Left kidney (tissue), 2 donors: Measurements from ENCODE around the gene PAPOLB. TPM values are rescaled to one million over a fixed set of nuclear protein-coding genes. Genes with fewer than 3 reads are reported as not detected.

ENCODE experiments used
- DNase-seq: peaks from one replicate; pipeline ENCODE4 v3.0.0-alpha.2; 2013
- polyA plus RNA-seq: library from polyadenylated mRNA; unstranded; fragments of 120-200 nt; gene quantifications from one replicate; pipeline ENCODE4 v1.2.1, GENCODE V29; 2013; ENCODE audit not compliant: insufficient read length

Gene PAPOLB
- polyA plus RNA-seq, 1 donor = 0.18 TPM

DNA sequence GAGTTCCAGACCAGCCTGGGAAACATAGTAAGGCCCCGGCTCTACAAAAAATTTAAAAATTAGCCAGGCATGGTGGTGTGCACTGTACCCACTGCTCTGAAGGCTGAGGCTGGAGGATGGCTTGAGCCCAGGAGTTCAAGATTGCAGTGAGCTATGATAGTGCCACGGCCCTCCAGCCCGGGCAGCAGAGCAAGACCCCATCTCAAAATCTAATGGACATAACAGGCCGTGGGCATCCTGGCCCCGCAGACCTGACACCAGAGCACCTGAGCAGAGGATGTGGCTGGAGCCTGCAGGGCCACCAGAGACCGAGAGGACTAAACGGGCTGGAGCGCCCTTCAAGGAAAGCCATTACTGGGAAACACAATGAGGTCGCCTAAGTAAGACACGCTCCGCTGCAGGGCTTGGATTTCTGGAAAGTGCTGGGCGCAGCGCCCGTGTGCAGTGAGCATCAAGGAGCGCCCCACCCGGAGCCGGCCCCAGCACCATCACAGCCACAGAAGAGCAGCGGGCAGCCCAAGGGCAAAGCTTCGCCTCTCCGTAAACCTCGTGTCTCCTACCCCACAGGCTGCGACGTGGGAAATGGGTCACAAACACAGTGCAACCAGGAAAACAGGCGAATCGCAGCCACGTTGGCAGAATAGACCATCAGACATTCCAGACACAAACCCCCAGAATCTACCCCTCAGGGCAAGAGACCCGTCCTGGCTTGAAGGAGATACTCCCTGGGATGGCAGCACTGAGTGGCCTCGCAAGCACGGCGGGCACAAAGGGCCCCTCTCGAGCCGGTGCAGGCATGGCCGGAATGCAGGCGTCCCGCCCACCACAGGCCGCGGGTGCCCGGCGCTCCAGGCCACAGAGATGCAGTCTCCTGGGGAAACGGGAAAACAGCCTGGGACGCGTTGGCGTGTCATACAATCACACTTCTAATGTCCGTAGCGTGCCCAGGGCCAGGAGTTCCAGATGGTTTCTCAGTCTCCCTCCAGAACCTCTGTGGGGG, 16.8 kb upstream of the PAPOLB start:
- no peak for DNase-seq

DNA sequence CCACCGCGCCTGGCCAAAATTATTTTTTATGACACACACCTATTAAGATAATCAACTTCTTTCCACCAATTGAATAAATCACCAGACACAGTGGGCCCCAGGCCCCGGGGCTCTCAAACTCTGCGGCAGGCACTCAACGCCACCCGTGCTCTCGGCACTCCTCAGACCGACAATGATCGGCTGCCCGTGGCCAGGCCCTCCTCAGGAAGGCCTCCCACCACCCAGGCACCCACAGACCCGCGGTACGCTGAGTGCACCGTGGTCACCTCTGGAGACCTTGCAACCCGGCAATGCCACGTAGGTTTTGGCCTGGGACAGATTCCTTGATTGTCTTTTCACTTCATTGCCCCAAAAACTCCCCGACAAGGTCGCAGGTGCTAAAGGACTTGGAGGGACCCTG, 14.8 kb upstream of the PAPOLB start:
- no peak for DNase-seq

DNA sequence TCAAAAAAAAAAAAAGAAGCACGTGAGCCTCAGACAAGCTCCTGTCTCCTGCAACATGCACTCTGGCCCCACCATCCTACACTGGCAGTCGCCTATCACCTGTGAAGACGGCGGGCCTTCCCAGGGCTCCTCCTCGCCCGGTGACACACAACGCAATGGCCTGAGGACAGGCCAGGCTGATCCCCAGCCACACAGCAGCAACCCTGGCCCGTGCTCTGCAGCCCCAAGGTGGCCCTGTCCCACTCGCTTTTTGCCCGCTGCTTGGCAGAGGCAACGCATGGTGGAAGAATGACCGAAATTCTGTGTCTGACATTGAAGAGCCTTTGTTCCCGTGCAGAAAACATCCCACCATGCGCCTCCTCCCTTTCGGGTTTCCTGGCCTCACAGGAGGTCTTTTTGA, 13.6 kb upstream of the PAPOLB start:
- DNase-seq = no peak

DNA sequence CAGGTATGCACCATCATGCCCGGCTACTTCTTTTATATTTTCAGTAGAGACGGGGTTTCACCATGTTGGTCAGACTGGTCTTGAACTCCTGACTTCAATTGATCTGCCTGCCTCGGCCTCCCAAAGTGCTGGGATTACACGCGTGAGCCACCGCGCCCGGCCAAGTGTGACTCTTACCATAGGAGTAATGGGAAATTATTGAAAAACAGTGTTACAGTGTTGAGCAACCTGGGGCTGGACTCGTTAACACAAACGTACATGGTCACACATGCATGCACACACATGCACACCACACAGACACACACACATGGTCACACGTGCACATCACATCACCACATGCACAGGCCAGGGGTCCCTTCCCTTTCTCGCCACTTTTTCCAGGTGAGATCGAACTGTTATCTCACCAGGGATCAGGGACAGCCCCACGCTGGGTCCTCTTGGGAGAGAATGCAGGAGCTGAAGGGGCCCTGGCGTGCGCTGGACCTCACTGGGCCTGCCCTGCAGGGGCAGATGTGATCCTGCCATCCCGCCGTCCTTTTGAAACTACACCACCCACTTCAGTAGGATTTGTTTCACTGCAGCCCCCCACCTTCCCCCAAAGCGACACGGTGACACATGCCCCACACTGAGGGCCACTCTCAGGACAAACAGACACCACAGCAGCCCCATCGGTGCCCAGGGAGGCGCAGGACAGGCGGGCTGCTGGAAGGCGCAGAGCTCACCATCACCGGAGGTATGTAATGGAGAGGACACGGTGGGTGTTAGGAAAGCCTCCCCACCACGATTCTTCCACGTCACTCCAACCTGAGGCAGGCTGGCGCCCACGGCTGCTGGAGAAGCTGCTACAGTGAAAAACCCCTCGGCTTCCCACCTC, 11.5 kb upstream of the PAPOLB start:
- DNase-seq = no peak

DNA sequence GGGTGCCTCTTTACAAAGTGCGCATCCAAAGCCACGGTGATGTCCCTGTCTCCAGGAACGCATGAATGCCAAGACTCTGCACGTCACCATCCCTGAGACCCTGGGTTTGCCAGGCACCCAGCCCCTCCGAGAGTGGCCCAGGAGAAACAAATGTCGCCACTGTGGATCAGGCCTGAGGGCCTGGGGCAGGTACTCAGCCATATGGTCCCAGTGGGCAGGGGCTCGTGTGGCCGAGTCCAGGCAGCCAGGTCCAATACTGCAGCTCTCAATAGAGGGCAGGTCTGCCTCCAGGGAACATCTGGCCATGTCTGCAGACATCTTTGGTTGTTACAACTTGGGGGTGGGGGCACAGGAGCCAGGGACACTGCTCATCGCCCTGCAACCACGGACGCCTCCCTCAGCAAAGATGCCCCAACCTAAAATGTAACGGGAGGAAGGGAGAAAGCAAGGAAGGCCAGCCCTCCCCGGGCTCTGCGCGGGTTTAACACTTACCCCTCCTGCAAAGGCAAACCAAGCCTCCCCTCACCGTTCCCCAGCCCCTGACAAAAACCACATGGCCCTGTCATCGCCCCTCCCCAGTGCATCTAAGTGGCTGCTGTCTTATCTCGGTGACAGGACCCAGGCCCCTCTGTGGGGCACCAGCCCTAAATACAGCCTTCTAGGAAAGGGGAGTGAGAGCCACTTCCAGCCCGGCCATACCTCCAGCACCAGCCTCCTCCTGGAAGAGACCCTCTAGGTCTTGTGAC, 10.3 kb upstream of the PAPOLB start:
- DNase-seq = no peak

DNA sequence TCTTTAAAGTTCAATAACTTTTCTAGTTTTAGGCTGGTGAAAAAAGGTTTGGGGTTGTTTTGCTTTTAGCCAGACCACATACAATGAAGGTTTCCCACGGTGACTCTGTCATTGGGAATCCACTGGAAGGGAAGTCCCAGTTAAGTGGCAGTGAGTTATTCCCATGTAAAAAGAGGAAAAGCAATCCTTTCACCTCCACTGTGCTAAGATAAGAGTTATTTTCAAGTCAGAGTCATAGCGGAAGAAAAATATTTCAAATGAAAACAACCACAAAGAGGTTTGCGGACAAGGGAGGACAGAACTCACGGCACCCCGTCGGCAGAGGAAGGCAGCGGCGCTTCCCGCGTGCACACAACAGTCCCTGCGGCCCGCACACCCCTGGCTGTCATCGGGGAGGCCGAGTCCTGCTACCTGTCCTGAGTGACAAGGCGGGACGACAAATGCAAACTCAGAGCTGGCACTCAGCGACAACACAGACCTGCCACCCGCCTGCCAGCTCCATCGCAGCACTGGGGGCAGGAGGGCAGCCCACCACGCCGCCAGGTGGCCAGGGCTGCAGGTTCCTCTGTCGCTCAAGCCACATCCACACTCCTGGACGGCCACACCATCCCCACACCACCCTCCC, 9.3 kb upstream of the PAPOLB start:
- no peak for DNase-seq

DNA sequence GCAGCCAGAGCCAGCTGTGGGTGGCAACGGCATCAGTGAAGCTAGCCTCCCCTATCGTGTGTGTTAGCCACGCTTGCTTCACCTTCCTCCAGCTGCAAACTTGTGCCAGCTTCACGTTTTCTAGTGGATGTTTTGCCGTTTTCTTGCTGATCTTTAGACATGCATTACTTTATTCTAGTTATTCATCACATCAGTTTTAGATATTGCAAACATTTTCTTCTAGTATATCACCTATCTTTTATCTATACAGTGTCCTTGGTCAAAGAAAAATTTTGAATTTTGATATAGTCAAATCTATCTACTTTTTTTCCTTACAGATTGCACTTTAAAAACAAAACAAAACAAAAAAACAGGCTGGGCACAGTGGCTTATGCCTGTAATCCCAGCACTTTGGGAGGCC, 6.7 kb upstream of the PAPOLB start:
- no peak for DNase-seq

DNA sequence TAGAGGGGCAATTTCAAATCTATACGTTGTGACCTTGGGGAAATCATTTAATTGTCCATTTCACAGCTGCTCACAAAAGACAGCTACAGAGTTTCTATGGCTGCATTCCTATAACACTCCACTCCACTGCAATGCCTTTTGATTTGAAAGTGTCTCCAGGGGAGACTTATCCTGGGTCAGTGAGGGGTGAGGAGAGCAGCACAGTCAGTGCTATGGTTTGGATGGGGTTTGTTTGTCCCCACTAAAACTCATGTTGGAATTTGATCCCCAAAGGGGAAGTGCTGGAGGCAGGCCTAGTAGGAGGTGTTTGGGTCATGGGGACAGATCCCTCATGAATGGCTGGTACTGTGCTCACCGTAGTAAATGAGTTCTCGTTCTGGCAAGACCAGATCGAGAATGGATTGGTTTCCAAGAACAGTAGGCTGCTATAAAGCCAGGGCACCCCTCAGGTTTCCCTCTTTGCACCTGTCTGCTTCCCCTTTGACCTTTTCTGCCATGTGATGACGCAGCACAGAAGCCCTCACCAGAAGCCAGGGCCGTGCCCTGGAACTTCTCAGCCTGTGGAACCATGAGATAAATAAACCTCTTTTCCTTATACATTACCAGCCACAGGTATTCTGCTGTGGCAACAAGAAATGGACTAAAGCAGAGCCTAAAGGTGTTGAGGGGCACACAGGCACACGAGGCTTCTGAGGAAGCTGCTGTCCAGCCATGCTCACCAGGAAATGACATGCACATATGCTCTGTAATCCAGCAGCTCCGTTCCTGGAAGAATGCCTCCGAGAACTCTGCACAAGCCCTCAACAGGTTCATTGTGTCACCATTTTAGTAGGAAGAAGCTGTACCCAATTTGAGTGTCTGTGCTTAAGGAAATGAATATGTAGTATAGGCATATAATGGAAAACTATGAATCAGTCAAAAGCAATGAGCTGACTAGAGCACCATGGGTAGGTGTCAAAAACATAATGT, 5.0 kb upstream of the PAPOLB start:
- no peak for DNase-seq

DNA sequence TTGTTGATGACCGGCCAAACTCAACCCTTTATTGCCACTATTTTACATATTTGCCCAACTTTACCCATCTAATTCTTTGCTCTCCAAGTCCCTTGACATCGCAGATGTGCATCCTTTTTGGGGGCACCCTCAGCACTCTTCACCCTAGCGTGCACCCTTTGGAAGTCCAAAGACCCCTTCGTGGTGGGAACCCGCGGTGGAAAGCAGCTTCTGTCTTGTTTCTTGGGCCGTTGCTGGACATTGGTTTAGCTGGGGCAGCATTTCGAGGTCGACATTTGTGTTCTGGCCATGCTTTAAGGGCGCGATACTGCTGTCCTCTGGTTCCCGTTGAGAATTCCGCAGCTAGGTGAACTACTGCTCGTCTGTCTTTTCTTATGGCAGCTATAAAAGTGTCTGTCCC, 326 bp upstream of the PAPOLB start:
- no peak for DNase-seq

DNA sequence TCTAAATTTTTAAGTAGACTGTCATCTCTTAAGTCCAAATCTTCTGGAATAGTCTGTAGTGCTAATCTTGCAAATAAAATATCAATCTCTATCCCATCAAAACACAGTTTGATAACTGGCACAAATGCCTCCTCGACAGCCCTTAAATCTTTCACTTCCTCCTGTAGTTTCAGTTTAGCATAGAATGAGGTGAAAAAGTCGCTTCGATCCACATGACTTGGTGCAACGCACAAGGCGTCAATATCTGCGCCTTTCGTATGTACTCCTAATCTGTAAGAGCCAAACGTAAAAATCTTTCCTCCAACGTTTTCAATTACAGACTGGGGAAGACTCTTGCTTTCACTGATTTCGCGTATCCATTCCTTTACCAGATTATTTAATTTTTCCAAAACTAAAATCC, 603 bp downstream of the PAPOLB start:
- DNase-seq = no peak

DNA sequence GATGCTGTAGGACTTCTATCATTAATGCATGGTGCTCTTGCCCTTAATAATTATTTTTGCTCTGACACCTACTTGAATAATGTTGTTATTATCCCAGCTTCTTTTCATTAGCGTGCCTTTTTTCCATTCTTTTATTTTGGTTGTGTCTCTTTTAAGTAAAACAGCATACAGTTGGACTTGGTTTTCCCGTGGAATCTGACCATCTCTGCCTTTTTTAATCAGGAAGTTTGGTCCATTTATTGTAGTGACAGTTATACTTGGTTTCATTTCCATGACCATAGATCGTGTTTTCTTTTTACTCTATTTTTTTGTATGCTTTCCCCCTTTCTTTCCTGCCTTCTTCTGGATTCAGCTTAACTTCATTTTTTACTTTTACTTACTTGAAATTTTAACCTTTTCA, 4.6 kb downstream of the PAPOLB start:
- no peak for DNase-seq

DNA sequence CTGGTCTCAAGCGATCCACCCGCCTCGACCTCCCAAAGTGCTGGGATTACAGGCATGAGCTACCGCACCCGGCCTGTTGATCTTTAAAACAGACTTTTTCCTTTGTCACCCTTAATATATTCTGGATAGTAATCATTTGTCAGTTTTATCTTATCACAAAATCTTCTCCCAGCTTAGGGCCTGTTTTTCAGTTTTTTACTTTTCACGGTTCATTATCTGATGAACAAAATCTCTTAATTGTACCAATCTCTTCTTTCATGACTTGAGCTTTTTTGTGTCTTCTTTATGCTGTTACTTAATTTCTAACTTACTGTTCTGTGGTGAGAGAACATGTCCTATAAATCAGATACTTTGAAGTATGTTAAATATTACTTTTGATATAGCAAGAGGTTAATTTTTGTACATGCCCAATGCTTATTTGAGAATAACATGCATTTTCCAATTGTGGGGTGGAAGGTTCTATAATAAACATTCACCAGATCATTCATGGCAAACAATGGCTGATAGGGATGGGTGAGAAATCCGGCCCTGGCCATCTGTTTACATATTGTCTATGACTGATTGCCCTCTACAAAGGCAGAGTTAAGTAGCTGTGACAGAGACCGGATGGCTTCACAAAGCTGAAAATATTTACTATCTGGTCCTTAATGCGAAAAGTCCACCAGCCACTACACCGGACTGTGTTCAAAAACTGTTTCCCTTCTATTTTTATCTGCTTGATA, 5.3 kb downstream of the PAPOLB start:
- no peak for DNase-seq

DNA sequence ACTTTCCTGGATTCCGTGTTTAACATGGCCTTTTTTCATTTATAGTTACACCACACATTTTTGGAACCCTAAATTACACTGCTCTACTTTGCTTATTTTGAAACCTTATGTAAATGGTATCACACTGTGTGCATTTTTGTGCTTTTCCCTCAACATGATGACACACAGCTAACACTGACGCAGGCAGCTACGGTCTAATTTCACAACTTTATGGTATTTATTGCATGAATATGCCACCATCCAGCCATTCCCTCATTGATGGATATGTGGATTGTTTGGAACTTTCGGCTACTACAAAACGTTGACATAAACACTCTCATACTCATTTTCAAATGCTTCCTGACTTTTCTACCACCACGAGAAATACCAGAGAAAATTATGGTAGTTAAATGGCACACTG, 6.9 kb downstream of the PAPOLB start:
- DNase-seq = no peak

DNA sequence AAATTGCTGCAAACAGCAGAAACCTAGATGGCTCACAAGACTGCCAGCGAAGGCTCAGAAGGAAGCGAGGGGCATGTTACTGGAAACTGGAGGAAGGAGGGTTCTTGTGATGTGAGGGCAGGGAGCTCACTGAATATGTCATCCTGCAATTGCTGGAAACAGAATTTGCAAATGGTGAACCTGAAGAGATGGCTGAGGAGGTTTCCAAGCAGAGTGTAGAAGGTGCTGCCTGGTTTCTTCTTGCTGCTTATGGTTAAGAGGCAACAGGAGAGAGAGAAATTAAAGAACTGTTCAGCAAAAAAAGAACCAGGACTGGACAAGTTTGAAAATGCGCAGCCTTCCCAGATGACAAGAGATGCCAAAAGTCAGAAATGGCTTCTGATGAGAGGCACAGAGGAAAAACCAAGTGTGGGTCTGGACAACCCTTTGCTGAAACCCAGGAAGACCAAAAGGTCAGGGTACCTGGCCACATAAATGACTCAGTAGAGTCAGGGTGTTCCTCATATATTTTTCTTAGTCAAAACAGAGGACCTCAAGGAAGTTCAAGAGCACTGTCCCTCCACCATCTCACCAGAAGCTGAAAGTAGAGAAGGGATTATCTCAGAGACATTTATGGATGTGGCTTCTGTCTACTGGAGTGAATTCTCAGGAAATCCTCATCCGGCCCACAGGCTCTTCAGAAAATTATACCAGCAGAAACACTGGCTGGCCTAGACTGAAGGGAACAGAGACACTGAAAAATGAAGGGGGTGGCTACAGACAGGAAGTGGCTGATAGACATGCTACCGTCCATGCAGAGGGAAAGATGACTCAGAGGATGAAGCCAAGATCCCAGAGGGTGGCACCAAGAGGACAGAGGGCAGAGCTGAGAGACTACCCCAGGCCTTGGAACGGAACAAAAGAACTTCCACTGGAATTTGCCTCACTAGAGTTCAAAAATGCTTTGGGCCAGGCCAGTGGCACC, 10.1 kb downstream of the PAPOLB start:
- no peak for DNase-seq

DNA sequence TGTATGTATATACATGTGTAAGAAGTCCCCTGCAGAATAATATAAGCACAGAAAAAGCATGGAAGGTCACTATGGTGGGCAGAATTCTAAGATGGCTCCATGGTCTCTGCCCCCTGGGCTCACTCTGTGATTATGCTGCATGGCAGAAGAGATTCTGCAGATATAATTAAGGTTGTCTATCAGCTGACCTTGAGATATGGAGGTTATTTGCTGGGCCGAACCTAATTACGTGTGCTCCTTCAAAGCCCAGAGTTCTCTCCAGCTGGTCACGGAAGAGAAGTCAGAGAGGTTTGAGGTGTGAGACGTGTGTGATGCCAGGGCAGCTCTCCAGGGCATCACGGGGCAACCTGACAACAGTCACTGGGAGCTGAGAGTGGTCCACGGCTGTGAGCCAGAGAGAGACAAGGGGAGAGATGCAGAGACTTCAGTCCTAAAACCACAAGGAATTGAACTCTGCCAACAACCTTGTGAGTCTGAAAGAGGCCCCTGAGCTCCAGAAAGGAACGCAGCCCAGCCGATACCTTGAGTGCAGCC, 11.5 kb downstream of the PAPOLB start:
- DNase-seq = no peak

DNA sequence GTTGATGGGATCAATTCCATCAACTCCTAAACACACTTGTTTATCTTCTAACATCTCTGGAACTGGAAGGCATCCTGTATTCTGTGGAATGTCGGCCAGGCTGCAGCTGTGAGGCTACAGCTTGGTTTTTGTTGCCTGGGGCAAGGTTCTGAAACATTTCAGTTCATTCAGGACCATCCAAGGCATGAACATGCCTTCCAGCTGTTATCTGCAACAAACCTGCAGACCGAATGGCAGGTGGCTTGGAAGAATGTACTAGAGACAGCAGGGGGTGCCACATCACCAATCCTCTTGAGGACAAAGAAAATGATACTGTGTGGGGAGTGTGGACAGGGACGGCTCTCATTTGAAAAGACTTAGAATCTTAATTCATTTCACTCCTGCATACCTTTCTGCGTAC, 12.4 kb downstream of the PAPOLB start:
- no peak for DNase-seq

DNA sequence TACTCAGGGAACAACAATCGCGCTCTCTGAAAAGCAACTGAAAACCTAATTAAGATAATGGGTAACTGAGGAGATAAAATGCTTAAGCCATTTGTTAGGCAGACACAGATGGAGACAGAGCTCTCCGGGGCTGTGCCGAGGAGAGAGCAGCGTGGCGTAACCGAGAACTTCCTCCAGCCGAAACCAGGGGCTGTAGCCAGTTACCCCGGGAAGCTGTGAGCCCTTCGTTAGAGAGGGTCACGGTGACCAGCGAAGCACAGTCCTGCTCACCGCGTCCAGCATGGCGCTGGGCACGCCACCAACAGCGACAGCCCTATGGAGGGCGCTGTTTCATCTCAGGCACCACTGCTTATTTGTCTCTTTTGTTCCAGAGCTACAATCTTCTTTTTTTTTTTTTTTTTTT, 16.1 kb downstream of the PAPOLB start:
- DNase-seq = no peak

DNA sequence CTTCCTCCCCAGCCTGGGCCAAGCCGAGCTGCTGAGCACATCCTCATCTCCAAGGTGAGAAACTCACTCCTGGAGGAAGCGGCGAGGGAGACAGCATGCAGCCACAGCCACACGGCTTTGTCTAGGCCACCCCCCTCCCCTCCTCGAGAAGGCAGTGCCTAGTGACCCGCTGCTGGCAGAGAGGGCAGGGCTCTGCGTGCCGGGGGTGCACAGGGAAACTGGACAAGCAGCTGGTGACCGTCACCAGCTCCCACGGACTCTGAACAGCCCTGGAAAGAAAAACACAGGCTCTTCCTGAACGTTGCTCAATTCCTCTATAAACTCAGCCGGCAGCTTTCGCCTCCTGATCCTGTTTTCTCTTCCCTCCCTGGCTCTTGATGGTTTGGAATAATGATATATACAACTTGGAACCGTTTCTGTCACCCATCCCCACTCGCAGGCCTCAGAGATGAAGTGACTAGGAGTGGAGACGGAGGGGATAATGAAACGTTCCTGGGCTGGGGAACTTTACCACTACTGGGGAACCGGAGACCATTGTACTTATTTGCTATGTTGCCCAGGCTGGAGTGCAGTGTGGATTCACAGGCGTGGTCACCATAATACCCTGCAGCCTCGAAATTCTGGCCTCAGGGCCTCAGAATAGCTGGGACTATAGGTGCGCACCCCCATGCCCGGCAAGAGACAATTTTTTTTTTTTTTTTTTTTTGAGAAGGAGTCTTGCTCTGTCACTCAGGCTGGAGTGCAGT, 19.3 kb downstream of the PAPOLB start:
- peak; percentile 64 for DNase-seq
